HG02759 (cell line): ENCODE data around the gene DCTN5.
"Not testable (repeated sequence)": the region's sequence is repeated elsewhere in the genome, so short reads cannot be mapped to it uniquely, and the experiment has no call there.

Experiments used
- ATAC-seq: cut with Tn5 transposase; IDR thresholded peaks from one replicate; pipeline ENCODE4 v1.9.1; 2021; ENCODE audit warnings: mild to moderate bottlenecking, moderate library complexity; ENCODE audit not compliant: unreplicated experiment

The DCTN5 gene

GRCh38 chr16:23691483-23692189 lies 50.4 kb downstream of the DCTN5 start:
- ATAC-seq = no peak

- no peak for ATAC-seq
These were observed 51.0 kb downstream of the DCTN5 start for GRCh38 chr16:23692190-23692837.

- ATAC-seq = no peak
These were observed 53.0 kb downstream of the DCTN5 start for GRCh38 chr16:23694265-23694643.

- no peak for ATAC-seq
These were observed 53.5 kb downstream of the DCTN5 start for GRCh38 chr16:23694644-23695373.

GRCh38 chr16:23695756-23696155 lies 54.5 kb downstream of the DCTN5 start:
- ATAC-seq = no peak

GRCh38 chr16:23699100-23699499 lies 57.8 kb downstream of the DCTN5 start:
- no peak for ATAC-seq

GRCh38 chr16:23700093-23700492 lies 58.8 kb downstream of the DCTN5 start:
- ATAC-seq = no peak

- no peak for ATAC-seq
These were observed 59.2 kb downstream of the DCTN5 start for GRCh38 chr16:23700509-23700908.

GRCh38 chr16:23701045-23701444 lies 59.8 kb downstream of the DCTN5 start:
- no peak for ATAC-seq

GRCh38 chr16:23702951-23703350 lies 61.7 kb downstream of the DCTN5 start:
- ATAC-seq = no peak

GRCh38 chr16:23704772-23705516 lies 63.7 kb downstream of the DCTN5 start:
- no peak for ATAC-seq

- ATAC-seq = no peak
These were observed 64.2 kb downstream of the DCTN5 start for GRCh38 chr16:23705517-23705902.

GRCh38 chr16:23706439-23706838 lies 65.2 kb downstream of the DCTN5 start:
- no peak for ATAC-seq

- no peak for ATAC-seq
These were observed 68.3 kb downstream of the DCTN5 start for GRCh38 chr16:23709536-23709935.

GRCh38 chr16:23710008-23710407 lies 68.7 kb downstream of the DCTN5 start:
- no peak for ATAC-seq

- no peak for ATAC-seq
These were observed 69.2 kb downstream of the DCTN5 start for GRCh38 chr16:23710504-23710903.

- ATAC-seq = no peak
These were observed 70.5 kb downstream of the DCTN5 start for GRCh38 chr16:23711785-23712184.

- ATAC-seq = no peak
These were observed 71.7 kb downstream of the DCTN5 start, which contains the start of gene ERN2 for GRCh38 chr16:23712976-23713375. Gene ERN2, minus strand, starts transcription at chr16:23713222. Its CDS starts 35 bp downstream, at chr16:23713187.

GRCh38 chr16:23716484-23716883 lies 75.2 kb downstream of the DCTN5 start:
- ATAC-seq = no peak

- ATAC-seq = not testable (repeated sequence)
These were observed 81.5 kb downstream of the DCTN5 start for GRCh38 chr16:23722613-23723240.
